GM10248 (cell line): Measurements from ENCODE around the gene UBE3D.
"Not testable (repeated sequence)": the region's sequence is repeated elsewhere in the genome, so short reads cannot be mapped to it uniquely, and the experiment has no call there.

Source experiments
- CTCF ChIA-PET: fragments of 300-600 bp; sonication (Branson Sonifier 250); formaldehyde crosslinking; extraction: SDS; loops from one replicate; lab custom pipeline; 2021; ENCODE audit warnings: antibody characterized with exemption; lab: Yijun Ruan, JAX
- POLR2A ChIA-PET: fragments of 350-650 bp; sonication (Branson Sonifier 250); formaldehyde crosslinking; extraction: SDS; loops from one replicate; lab custom pipeline; 2020; ENCODE audit warnings: antibody characterized with exemption; lab: Yijun Ruan, JAX
- DNase-seq: peaks from one replicate; pipeline ENCODE4 v3.0.0; 2012; ENCODE audit errors: extremely low spot score
- TF ChIP-seq, protein P1 (sequence below): IDR thresholded peaks from 2 replicates; pipeline ENCODE4 v1.5.1; 2012; ENCODE audit warnings: mild to moderate bottlenecking, low read depth; ENCODE audit errors: extremely low read depth, missing control alignments, control extremely low read depth

The UBE3D gene

DNA sequence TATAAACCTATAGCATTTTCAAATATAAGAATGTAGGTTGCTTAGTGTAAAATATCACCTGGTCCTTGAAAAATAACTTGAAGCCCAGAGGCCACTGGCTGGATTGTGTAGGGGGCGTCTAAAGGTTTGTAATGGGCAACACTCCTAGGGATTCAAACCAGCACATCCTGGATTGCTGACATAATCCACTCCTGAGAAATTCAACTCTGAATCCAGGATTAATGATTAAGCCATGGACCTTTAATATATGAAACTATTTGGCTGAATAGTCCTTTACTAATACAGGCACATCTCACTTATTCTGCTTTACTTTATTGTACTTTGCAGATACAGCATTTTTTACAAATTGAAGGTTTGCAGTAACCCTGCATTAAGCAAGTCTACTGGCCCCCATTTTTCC lies 160.8 kb downstream of the UBE3D start:
- CTCF ChIA-PET: interaction anchor here (1.7 kb wide), 1 partner anchor 10 kb away, joined by 4 read pairs; no protein-coding TSS in a partner anchor
- POLR2A ChIA-PET: no interaction called here
- DNase-seq: no peak
- TF ChIP-seq, protein P1, sequence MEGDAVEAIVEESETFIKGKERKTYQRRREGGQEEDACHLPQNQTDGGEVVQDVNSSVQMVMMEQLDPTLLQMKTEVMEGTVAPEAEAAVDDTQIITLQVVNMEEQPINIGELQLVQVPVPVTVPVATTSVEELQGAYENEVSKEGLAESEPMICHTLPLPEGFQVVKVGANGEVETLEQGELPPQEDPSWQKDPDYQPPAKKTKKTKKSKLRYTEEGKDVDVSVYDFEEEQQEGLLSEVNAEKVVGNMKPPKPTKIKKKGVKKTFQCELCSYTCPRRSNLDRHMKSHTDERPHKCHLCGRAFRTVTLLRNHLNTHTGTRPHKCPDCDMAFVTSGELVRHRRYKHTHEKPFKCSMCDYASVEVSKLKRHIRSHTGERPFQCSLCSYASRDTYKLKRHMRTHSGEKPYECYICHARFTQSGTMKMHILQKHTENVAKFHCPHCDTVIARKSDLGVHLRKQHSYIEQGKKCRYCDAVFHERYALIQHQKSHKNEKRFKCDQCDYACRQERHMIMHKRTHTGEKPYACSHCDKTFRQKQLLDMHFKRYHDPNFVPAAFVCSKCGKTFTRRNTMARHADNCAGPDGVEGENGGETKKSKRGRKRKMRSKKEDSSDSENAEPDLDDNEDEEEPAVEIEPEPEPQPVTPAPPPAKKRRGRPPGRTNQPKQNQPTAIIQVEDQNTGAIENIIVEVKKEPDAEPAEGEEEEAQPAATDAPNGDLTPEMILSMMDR: no peak

DNA sequence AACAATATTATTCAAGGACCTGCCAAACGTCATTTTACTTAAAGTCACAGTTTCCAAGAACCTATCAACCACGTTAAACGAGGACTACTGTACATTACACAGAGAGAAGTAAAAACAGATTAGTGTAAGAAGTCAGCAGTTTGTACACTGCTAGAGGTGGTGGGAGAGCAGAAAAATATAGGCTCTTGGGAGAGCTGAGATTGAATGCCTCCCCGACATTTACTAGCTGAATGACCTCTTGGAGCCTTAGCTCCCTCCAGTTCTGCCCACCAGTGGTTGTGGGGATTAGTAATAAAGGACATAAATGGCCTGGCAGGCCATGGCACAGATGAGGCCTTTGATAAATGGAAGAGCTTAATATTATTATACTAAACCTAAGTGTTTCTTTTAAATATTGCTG lies 161.4 kb downstream of the UBE3D start:
- ChIA-PET CTCF (interaction anchor here (1.7 kb wide), 1 partner anchor 9 kb away, joined by 4 read pairs; no protein-coding TSS in a partner anchor), POLR2A (no interaction called here)
- no peak for DNase-seq
- TF ChIP-seq, protein P1: no peak

DNA sequence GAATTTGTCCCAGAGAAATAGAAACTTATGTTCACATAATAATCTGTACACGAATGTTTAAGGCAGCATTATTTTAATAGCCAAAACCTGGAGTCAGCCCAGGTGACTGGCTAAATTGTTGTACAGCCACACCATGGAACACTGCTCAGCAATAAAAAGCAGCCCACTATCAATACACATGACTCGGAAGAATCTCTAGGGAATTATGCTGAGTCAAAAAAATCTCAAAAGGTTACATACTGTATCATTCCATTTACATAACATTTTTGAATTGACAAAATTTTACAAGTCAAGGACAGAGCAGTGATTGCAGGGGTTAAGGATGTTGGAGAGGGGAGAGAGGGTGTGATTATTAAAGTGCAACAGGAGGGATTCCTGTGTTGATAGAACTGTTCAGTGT lies 163.4 kb downstream of the UBE3D start:
- ChIA-PET POLR2A (no interaction called here), CTCF (interaction anchor here (2.8 kb wide), 1 partner anchor 10 kb away, joined by 10 read pairs; no protein-coding TSS in a partner anchor)
- TF ChIP-seq, protein P1: no peak
- no peak for DNase-seq

DNA sequence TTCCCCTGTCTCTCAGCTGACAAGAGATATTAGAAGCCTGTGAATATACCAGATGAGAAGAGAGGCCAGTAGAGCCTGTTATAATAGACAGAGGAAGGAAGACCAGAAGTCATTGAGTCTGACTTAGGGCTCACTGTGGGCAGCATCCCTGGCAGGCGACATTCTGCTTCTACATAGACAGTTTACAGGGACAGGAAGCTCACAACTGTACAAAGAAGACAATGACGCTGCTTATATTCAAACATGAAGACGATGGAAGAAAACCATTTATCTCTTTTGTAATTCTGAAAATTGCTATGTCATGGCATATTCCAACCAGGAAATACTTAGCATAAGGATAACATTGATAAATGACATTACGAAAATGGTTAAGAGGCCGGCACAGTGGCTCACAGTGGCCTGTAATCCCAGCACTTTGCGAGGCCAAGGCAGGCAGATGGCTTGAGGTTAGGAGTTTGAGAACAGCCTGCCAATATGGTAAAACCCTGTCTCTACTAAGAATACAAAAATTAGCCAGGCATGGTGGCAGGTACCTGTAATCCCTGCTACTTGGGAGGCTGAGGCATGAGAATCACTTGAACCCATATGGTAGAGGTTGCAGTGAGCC lies 170.9 kb downstream of the UBE3D start:
- TF ChIP-seq, protein P1: no peak

DNA sequence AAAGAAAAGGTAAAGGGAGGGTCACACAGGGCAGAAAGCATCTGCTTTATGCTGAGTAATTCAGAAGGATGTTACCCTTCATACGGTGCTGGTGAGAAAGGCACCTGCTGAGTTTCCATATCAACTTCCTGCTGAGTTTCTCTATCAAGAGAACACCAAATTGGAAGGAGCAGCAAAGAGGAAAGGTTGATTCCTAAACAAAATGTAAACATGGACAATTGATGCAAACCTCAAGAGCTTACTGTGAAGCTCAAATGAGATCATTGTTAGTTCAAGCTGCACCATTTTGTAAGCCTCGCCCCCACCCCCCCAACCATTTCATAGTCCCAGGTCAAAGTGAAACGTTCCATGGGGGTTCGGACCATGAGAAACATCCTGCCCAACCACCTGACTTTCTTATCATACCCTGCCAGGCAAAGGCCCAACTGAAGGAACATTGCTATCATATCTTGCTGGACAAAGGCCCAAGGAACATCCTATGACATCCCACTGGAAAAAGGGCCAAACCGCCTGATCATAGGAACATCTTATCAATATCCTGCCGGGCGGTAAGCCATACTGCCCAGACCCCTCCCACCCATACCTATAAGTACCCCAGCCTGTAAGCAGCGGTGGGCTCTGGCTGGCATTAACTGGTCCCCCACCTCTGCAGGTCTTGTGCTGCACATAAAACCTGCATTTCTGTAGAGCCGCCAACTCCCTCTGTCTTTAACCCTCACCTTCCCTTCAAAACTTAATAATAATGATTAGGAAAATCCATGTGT lies 171.6 kb downstream of the UBE3D start:
- no peak for DNase-seq
- CTCF ChIA-PET: interaction anchor here (1.8 kb wide), 1 partner anchor 15 kb away, joined by 5 read pairs; no protein-coding TSS in a partner anchor
- POLR2A ChIA-PET: no interaction called here
- TF ChIP-seq, protein P1: no peak

More for the DNA sequence above, 170.9 kb downstream of the UBE3D start:
- no peak for DNase-seq
- ChIA-PET POLR2A (no interaction called here), CTCF (interaction anchor here (1.0 to 1.8 kb wide), 2 partner anchors 9 to 14 kb away, joined by 4 to 5 read pairs; no protein-coding TSS in a partner anchor)

DNA sequence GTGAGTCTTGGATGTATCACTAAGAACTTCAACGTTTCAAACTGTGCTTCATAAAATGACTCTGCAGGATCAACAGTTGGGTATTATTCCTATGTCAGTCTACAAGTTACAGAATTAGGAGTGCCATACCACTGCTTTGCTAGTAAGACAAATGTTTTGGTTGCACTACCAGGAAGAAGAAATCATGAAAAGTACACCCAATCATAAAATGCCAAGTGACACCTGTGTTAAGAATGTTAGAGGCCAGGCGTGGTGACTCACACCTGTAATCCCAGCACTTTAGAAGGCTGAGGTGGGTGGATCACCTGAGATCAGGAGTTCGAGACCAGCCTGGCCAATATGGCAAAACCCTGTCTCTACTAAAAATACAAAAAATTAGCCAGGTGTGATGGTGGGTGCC lies 174.1 kb downstream of the UBE3D start:
- POLR2A ChIA-PET, CTCF ChIA-PET, DNase-seq: not testable (repeated sequence)

DNA sequence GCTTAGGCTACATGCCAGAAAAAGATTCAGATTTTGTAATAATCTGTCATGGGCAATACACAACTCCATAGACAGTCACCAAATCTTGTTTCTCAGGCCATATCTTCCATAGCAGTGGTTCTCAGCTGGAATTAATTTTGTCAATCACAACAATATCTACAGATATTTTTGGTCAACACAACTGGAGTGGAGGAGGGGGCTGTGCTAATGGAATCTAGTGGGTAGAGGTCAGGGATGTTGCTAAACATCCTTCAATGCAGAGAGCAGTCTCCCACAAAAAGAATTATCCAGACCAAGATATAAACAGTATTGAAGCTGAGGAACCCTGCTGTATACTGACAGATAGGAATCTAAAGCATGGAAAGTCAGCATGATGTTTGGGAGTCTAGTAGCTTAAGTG lies 174.6 kb downstream of the UBE3D start:
- ChIA-PET CTCF (interaction anchor here (1.6 kb wide), 1 partner anchor 9 kb away, joined by 4 read pairs; no protein-coding TSS in a partner anchor), POLR2A (no interaction called here)
- DNase-seq: no peak
- TF ChIP-seq, protein P1: no peak
